GM19238 (cell line): ENCODE measurements around the gene WFIKKN2.
"Not testable (repeated sequence)": the region's sequence is repeated elsewhere in the genome, so short reads cannot be mapped to it uniquely, and the experiment has no call there.

Experiments
- DNase-seq: peaks from one replicate; pipeline ENCODE4 v3.0.0; 2011; ENCODE audit warnings: low spot score; ENCODE audit not compliant: insufficient read length

WFIKKN2 gene

DNA sequence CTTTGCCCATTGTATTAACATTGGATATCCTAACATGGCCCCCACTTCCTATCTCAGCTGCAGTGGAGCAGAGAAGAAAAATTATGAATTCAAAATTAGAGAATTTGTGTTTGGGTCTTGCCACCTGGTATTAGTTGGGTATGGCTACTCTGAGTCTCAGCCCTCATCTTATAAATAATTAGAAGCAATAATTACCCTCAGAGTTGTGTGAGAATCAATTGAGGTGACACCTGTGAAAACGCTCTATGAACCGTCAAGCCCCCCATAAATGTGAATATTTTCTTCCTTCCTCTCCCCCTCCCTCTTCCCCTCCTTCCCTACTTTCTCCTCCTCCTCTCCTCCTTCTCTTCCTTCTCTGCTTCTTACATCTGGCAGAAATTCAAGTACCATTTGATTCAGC is 39.7 kb downstream of the WFIKKN2 start:
- no peak for DNase-seq

DNA sequence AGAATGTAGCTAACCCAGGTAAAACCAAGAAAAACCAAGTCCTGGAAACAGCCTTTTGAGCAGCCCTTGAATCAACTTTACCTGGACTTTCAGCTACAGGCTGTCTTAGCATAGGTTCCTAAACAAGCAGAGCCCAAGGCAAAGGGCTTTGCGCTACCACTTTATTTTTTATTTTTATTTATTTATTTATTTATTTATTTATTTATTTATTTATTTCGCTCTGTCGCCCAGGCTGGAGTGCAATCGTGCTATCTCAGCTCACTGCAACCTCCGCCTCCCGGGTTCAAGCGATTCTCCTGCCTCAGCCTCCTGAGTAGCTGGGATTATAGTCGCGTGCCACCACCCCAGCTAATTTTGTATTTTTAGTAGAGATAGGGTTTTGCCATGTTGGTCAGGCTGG is 41.7 kb downstream of the WFIKKN2 start:
- not testable (repeated sequence) for DNase-seq

DNA sequence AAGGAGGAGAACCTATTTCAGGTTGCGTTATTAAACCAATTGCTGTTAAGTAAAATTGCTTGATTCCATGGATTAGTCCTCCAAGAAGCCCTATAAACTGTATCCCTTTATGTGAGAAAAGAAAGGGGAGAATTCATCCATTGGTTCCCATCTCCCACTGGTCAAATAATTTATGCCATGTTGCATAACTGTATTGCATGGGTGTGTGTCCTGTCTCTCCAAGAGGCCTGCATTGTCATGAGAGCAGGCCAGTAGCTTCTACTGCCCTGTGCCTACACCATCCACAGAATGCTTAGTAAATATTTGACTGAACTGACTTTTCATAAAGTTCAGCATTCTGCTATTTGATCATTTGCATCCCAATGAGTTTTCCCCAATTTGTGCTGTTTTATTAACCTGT is 42.5 kb downstream of the WFIKKN2 start:
- DNase-seq, result no peak

DNA sequence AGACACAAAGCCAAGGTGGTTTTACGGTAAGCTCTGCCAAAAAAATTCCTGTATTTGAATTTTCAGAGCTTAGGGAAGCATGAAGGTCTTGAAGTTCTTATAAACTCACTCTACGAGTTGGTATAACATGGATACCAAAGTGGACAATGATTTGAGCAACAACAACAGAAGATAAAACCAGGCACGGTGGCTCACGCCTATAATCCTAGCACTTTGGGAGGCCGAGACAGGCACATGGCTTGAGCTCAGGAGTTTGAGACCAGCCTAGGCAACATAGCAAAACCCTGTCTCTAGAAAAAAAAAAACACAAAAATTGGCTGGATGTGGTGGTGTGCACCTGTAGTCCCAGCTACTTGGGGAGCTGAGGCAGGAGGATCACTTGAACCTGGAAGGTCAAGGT is 43.7 kb downstream of the WFIKKN2 start:
- DNase-seq, result no peak

DNA sequence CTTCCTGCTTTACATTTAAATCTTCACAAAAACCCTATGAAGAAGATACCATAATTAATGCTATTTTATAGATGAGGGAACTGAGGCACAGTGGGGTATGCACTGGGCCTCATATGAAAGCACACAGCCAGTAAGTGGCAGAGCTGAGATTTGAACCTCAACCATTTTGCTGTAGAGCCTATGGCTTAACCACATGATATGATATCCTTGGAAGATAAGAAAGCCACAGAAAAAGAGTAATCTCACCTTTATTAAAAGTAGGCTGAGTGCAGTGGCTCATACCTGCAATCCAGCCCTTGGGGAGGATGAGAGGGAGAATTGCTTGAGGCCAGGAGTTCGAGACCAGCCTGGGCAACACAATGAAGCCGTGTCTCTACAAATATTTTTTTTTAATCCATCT is 45.8 kb downstream of the WFIKKN2 start:
- no peak for DNase-seq

DNA sequence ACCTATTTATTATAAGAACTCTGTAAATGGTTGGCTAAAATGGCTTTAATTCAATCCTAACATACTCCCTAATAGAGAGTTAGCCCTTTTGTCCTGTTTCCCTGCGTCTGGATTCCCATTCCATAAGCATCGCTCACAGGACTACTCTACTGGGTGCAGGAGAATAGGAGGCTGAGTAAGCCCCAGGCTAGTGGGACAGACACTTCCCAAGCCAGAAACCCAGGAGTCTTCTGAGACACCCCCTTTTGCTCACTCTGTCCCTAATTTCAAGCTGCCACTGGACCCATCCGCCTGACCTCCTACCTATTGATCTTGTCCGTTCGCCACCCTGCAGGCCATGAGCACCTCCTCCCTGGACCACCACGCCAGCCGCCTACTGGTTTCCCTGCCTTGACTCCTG is 47.5 kb downstream of the WFIKKN2 start:
- DNase-seq, result no peak

GRCh38 chr17:50883850-50884438 is 48.6 kb downstream of the WFIKKN2 start:
- DNase-seq, result no peak

GRCh38 chr17:50884439-50885311 is 49.3 kb downstream of the WFIKKN2 start:
- DNase-seq, result no peak

GRCh38 chr17:50887705-50888245 is 52.4 kb downstream of the WFIKKN2 start:
- no peak for DNase-seq

DNA sequence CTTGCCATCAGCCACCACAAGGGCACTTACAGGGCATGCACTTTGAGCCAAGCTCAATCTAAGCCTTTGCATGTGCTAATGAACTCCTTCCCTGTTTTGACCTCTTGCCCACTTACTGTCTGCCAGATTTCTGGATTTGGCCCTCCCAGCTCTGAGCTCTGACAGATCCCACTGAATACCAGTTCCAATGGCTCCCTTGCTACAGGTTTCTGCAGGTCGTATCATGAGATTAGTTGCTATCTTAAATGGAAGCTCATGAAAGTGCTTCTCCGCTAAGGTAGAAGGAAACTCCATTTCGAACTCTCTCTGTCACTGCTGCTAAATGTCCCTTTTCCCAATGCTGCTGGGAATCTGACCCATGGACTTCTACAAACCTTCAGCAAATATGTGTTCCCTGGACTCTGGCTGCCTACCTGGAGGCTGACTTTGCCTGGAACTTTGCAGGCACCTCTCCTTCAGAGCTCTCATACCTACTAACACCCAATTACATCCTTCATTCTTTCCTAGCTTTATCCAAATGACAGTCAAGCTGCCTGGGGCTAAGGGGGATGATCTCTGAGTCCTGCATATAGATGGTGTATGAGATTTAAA is 54.2 kb downstream of the WFIKKN2 start:
- DNase-seq, result no peak

DNA sequence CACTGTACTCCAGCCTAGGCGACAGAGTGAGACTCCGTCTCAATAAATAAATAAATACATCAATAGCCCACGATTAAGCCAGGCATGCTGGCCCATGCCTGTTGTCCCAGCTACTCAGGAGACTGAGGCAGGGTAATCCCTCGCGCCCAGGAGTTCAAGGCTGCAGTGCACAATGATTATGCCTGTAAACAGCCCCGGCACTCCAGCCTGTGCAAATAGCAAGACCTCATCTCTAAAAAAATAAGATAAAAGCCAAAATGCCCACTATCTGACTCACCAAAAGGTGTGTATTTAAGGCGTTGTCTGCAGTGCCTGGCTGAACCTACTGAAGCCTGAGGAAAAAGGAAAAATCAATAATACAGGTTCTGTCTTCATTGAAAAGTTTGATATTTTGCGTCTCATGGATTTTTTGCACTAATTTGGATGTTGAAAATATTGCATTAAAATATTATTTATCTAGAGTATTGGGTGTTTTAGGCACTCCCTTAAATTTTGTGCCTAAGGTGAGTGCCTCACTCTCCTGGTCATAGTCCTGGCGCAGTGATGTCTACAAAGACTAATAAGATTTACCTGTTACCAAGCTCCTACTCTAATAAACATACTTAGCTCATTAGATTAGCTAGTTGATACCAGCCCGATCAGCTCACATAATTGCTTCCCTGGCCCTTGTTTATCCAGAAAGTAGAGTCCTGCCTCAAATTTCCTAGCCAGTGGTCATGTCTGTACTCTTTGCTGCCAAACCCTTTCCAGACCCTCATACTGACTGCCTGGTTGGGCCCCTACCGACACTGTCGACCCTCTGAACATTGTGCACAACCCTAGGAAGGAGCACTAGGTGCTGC is 55.5 kb downstream of the WFIKKN2 start:
- no peak for DNase-seq

- DNase-seq, result no peak
Observed at GRCh38 chr17:50891577-50891989, 56.2 kb downstream of the WFIKKN2 start.
